HG03280 (cell line): ENCODE results near the gene CFAP70.
"Not testable (repeated sequence)": the region's sequence is repeated elsewhere in the genome, so short reads cannot be mapped to it uniquely, and the experiment has no call there.

Source experiments
- ATAC-seq: cut with Tn5 transposase; IDR thresholded peaks from one replicate; pipeline ENCODE4 v1.9.1; 2021; ENCODE audit warnings: mild to moderate bottlenecking, moderate library complexity; ENCODE audit not compliant: unreplicated experiment

Gene CFAP70

GRCh38 chr10:73358331-73359279, at the start of gene CFAP70:
TSS of gene CFAP70 (minus strand) at chr10:73358864. CDS start at chr10:73354796, 4,068 bp downstream.
- ATAC-seq = peak; percentile 87

- no peak for ATAC-seq
Observed at GRCh38 chr10:73408061-73408460, 49.4 kb upstream of the CFAP70 start.

GRCh38 chr10:73407495-73407894, 48.8 kb upstream of the CFAP70 start:
- no peak for ATAC-seq

DNA sequence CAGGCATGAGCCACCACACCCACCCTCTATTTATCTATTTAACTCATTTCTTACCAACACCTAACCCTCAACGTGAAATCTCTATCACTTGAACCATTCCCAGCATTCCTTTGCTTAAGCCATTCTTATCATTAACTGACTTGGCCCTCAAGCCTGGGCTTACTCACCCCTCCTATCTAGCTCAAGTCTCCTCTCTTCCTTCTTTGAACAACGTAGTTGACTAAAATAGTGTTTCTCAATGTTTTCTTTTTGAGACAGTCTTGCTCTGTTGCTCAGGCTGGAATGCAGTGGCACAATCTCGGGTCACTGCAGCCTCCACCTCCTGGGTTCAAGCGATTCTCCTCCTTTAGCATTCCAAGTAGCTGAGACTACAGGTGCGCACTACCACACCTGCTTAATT, 48.2 kb upstream of the CFAP70 start:
- ATAC-seq = no peak

- no peak for ATAC-seq
Observed at GRCh38 chr10:73405556-73405955, 46.9 kb upstream of the CFAP70 start.

DNA sequence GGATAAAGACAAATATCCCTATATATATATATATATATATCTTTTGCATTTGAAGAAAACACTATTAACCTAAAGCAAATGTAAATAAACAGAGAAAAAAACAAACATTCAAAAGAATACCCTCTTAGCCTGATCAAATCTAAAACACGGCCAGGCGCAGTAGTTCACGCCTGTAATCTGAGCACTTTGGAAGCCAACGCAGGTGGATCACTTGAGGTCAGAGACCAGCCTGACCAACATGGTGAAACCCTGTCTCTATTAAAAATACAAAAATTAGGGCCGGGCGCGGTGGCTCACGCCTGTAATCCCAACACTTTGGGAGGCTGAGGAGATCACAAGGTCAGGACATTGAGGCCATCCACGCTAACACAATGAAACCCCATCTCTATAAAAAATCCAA, 46.0 kb upstream of the CFAP70 start:
- ATAC-seq = no peak

GRCh38 chr10:73401636-73402035, 43.0 kb upstream of the CFAP70 start:
- ATAC-seq = no peak

GRCh38 chr10:73399063-73399462, 40.4 kb upstream of the CFAP70 start:
- ATAC-seq = no peak

DNA sequence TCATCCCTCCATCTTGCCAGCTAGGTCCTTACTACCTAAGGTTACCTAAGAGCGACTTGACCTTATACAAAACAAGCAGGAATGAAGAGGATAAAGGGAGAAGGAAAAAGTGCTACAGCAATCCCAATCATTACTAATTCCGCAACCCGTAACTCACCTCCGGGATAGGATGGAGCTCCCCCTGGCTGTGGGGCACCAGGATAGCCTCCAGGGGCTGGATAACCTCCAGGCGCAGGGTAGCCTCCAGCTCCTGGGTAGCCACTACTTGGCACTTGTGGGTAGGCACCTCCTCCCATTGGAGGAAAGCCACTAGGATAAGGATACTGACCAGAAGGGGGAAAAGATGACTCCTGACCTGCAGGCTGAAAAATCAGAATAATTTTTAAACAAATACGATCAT, 39.4 kb upstream of the CFAP70 start:
- no peak for ATAC-seq

GRCh38 chr10:73394325-73394724, 35.7 kb upstream of the CFAP70 start:
- not testable (repeated sequence) for ATAC-seq

DNA sequence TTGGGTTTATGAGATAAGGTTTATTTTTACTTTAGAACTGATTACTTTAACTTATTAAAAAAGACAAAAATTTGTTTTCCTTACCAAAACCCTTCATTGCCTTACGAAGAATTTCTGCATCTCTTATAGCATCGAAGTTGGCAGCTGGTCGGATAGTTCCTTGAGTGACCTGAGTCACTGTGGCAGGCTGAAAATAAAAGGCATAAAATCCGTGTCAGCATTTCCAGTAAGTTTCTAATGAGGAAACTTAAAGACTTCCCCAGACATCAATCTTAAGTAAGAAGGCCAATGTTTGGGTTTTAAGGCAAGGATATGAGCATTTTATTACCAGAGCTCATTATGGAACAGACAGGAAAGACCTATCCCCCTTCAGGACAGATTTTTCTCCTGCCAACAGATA, 29.6 kb upstream of the CFAP70 start:
- ATAC-seq = no peak

GRCh38 chr10:73386583-73386982, 27.9 kb upstream of the CFAP70 start:
- no peak for ATAC-seq

DNA sequence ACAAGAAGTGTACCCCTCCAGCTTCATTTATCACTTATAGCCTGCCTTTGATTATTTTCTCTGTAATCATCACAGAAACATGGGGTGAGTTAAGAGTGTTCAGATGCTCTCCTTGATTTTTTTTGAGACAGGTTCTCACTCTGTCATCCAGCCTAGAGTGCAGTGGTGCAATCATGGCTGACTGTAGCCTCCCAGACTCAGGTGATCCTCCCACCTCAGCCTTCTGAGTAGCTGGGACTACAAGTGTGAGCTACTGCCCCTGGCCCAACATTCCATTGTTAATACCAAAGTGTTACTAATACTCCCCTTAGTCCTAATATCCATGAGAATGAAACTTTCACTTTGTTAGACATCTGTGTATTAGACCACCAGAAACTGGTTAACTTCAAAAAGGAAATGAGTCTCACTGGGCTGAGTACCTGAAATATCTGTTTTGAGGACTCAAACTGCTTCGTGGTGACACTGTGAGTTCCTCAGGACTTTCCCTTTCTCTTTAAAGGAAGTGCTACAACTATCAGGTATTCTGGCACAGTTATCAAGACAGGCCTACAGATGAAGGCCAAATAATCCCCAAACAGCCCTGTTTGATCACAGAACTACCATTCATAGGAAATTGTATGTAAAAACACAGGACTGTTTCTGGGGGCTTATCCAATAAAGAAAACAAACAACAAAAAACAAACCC, 20.5 kb upstream of the CFAP70 start:
- ATAC-seq = no peak

DNA sequence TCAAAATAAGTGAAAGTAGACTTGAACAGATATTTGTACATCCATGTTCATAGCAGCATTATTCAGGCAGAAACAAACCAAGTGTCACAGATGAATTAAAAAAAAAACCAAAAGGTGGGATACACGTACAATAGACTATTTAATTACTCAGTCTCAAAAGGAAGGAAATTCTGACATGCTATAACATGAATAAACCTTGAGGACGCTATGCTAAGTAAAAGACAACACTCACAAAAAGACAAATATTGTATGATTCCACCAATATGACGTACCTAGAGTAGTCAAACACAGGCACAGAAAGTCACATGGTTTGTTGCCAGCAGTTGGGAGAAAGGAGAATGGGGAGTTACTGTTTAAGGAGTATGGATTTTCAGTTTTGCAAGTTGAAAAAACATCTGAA, 18.0 kb upstream of the CFAP70 start:
- no peak for ATAC-seq

GRCh38 chr10:73368238-73368637, 9.6 kb upstream of the CFAP70 start:
- ATAC-seq = no peak

DNA sequence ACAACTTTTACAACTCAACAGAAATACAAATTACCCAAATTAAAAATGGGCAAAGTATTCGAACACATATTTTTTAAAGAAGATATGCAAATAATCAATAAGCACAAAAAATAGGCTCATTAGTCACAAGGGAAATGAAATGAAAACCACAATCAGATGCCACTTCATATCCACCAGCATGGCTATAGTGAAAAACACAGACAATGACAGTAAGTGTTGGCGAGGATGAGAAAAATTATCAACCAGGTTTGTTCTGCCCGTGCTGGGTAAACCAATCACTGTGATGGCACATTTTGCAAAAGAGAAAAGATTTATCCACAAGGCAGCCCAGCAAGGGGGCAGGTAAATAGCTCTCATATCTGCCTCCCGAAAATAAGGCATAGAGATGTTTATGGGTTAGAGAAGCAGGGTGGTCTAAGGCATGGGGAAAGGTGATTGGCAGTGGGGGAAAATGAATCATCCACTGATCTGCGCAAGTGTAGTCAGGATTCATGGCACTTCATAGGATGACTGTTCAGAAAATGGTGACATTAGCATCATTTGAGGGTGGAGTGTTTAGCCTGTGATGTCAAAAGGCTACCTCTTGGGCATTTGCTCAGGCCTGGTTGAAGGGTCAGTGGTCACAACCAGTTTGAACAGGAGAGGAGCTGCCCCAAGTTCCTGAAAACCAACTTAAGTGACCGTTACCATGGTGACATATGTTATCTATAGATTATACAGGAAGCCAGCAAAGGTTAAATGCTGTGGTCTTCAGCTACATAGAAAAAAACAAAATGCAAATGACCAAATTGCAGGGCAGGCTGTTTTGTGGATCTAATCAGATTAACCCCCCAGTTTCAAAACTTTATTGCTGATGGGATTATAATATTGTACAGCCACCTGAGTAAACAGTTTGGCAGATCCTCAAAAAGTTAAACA, 8.0 kb upstream of the CFAP70 start:
- ATAC-seq = no peak

DNA sequence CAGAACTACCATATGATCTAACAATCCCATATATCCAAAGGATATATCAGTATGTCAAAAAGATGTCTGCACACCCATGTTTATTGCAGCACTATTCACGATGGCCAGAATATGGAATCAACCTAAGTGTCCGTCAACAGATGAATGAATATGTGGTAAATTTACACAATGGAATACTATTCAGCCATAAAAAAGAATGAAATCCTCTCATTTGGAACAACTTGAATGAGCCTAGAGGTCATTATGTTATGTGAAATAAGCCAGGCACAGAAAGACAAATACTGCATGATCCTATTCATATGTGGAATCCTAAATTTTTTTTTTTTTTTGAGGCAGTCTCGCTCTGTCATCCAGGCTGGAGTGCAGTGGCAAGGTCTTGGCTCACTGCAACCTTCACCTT, 6.3 kb upstream of the CFAP70 start:
- ATAC-seq = no peak

DNA sequence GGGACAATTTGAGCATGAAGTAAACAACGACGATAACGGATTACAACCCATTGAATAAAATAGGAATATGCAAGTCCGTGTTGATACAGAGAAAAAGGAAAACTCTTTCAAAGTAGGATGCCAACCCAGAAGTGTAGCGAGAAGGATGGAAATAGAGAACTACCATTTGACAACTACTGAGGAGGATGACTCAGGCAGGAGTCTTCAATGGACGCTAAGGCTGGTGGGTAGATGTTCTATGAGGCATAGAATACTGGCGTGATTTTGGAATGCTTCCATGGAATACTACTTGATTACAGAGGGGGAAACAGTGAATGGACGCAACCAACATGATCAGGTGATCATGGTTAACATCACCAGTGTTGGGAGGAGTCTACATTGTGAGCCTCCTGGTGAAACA, 828 bp upstream of the CFAP70 start:
- no peak for ATAC-seq

- ATAC-seq = no peak
Observed at GRCh38 chr10:73357821-73358220, 843 bp downstream of the CFAP70 start.

- no peak for ATAC-seq
Observed at GRCh38 chr10:73357166-73357565, 1.5 kb downstream of the CFAP70 start.

DNA sequence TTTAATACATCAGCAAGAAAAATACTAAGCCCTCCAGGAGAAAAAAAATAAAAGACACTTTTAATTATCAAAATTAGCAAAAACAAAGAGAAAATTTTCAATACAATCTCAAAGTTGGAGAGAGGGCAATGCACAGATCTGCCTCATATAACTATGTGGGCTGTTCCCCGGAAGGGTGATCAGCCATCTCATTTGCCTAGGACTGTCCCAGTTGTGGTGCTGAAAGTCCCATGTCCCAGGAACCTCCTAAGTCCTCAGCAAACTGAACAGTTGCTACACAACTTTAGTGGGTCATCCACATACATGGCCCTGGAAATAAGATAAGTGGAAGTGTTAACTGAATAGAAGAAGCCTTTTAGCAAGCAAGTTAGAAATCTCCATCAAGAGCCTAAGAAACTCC, 14.4 kb downstream of the CFAP70 start:
- no peak for ATAC-seq
